OCI-LY3 (cell line): ENCODE data around the gene RGMA.

Experiments
- H2AFZ ChIP-seq: fragments of 200-600, 300-600 bp; shearing (Covaris generic); 2 replicates; pipeline ENCODE4 v1.6.0; 2014; ENCODE audit warnings: antibody characterized with exemption, low read depth, low read length
- H3K27ac ChIP-seq: fragments of 200-600, 300-600 bp; sonication (generic); 2 replicates; pipeline ENCODE4 v1.5.1; 2014; ENCODE audit warnings: mild to moderate bottlenecking, low read length, moderate library complexity, mixed read lengths
- H3K27me3 ChIP-seq: fragments of 200-600, 300-600 bp; sonication (generic); 2 replicates; pipeline ENCODE4 v1.6.1; 2014; ENCODE audit warnings: low read depth, low read length, mixed read lengths
- H3K36me3 ChIP-seq: fragments of 200-600, 300-600 bp; sonication (generic); replicated peaks from 2 replicates; pipeline ENCODE3; 2014; ENCODE audit warnings: low read depth, low read length, mixed read lengths
- H3K4me1 ChIP-seq: fragments of 300-600, 200-600 bp; sonication (generic); 2 replicates; pipeline ENCODE4 v1.6.1; 2014; ENCODE audit warnings: low read length, mixed read lengths
- H3K4me2 ChIP-seq: fragments of 200-600, 300-600 bp; sonication (generic); 2 replicates; pipeline ENCODE4 v1.6.1; 2014; ENCODE audit warnings: low read length, mixed read lengths
- H3K4me3 ChIP-seq: fragments of 300-600, 200-600 bp; sonication (generic); 2 replicates; pipeline ENCODE4 v1.5.1; 2014; ENCODE audit warnings: antibody characterized with exemption, mild to moderate bottlenecking, low read length, moderate library complexity
- H3K79me2 ChIP-seq: fragments of 300-600, 200-600 bp; shearing (Covaris generic); 2 replicates; pipeline ENCODE4 v1.6.1; 2014; ENCODE audit warnings: mild to moderate bottlenecking, low read length, mixed read lengths
- H3K9ac ChIP-seq: fragments of 300-600, 200-600 bp; shearing (Covaris generic); 2 replicates; pipeline ENCODE4 v1.6.0; 2014; ENCODE audit warnings: mild to moderate bottlenecking, low read length, moderate library complexity
- H3K9me3 ChIP-seq: fragments of 200-600, 300-600 bp; shearing (Covaris generic); 2 replicates; pipeline ENCODE4 v1.6.1; 2014; ENCODE audit warnings: low read length, mixed read lengths; ENCODE audit not compliant: insufficient read depth
- H4K20me1 ChIP-seq: fragments of 200-600, 300-600 bp; sonication (generic); 2 replicates; pipeline ENCODE4 v1.6.1; 2016; ENCODE audit warnings: low read length, mixed read lengths; ENCODE audit not compliant: insufficient read depth
- CTCF ChIP-seq: fragments of 200-600, 300-600 bp; sonication (generic); IDR thresholded peaks from 2 replicates; pipeline ENCODE4 v1.5.1; 2014; ENCODE audit warnings: antibody characterized with exemption, low read length, low read depth
- EZH2phosphoT487 ChIP-seq: fragments of 200-600 bp; shearing (Covaris generic); IDR thresholded peaks from 2 replicates; pipeline ENCODE4 v1.6.1; 2018; ENCODE audit warnings: antibody characterized with exemption, mixed run types, low read depth

RGMA gene

GRCh38 chr15:93068581-93069199 is 20.3 kb downstream of the RGMA start:
- H3K36me3 ChIP-seq = no peaks in the 10 kb centered on the region

GRCh38 chr15:93067649-93068085 is 21.3 kb downstream of the RGMA start:
- Histone ChIP-seq H3K4me3 (no peak overlapping the region), H3K4me2 (no peak overlapping the region), H3K27ac (no peak overlapping the region), H3K9me3 (no peaks in the 10 kb centered on the region), H4K20me1 (no peaks in the 10 kb centered on the region), H3K4me1 (no peaks in the 10 kb centered on the region), H3K36me3 (no peaks in the 10 kb centered on the region), H3K27me3 (0 out of 2 replicates have a peak, but pooled peaks cover 12% of the 10 kb centered on the region), H2AFZ (no peak overlapping the region), H3K79me2 (no peaks in the 10 kb centered on the region), H3K9ac (no peak overlapping the region)
- TF ChIP-seq EZH2phosphoT487 = no peak
- no peak for TF ChIP-seq CTCF

More at GRCh38 chr15:93068581-93069199, 20.3 kb downstream of the RGMA start:
- Histone ChIP-seq H3K27ac (no peak overlapping the region), H3K9me3 (no peaks in the 10 kb centered on the region), H4K20me1 (no peaks in the 10 kb centered on the region), H3K4me2 (no peak overlapping the region), H3K4me3 (no peak overlapping the region), H3K27me3 (0 out of 2 replicates have a peak, but pooled peaks cover 8% of the 10 kb centered on the region), H3K9ac (no peak overlapping the region), H3K4me1 (no peaks in the 10 kb centered on the region), H3K79me2 (no peaks in the 10 kb centered on the region), H2AFZ (no peak overlapping the region)
- TF ChIP-seq EZH2phosphoT487 = no peak
- TF ChIP-seq CTCF = no peak

DNA sequence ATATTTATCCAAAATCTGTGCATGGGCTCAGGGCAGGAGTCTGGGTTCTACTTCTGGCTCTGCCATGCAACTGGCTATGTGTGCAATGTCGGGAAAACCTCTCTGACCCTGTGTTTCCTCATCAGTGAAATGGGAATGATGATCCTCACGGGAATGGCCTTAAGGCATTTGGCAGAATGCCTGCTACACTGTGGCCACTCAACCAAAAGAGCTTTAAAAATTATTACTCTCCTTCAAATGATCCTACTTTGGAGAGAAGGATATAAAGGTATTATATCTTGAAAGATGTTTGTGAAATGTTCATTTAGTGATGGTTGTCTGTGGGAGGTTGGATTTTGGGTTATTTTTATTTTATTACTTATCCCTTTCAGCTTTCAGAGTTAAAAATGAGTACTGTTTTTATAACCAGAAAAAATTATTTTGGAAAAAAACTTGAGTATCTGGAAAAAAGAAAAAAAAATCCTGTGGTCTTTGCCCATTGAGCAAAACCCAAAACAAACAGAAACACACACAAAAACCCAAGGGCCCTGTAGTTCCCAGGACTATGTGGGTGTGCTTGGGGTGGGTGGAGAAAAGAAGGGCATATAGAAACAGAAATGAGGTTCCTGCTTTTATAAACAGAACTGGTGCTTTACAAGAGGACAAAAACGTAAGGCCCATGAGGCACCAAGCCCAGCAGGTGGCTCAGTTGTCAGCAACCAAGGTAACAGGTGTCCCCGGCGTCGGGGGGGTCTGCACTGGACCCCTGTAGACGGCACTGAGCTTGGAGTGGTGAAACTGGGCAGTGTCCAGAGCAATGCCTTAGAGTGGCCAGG is 22.0 kb downstream of the RGMA start:
- H3K36me3 ChIP-seq = no peaks in the 10 kb centered on the region
- H2AFZ ChIP-seq = no peak overlapping the region
- TF ChIP-seq CTCF = no peak
- TF ChIP-seq EZH2phosphoT487 = no peak
- H3K4me2 ChIP-seq = no peak overlapping the region
- no peak overlapping the region for H3K27ac ChIP-seq
- H4K20me1 ChIP-seq = no peaks in the 10 kb centered on the region
- no peak overlapping the region for H3K9ac ChIP-seq
- no peaks in the 10 kb centered on the region for H3K4me1 ChIP-seq
- 0 out of 2 replicates have a peak, but pooled peaks cover 12% of the 10 kb centered on the region for H3K27me3 ChIP-seq
- H3K79me2 ChIP-seq = no peaks in the 10 kb centered on the region
- H3K4me3 ChIP-seq = no peak overlapping the region
- no peaks in the 10 kb centered on the region for H3K9me3 ChIP-seq

- Histone ChIP-seq H3K36me3 (no peaks in the 10 kb centered on the region), H3K4me2 (no peak overlapping the region), H4K20me1 (no peaks in the 10 kb centered on the region), H3K4me1 (no peaks in the 10 kb centered on the region), H3K9ac (no peak overlapping the region), H3K4me3 (no peak overlapping the region), H2AFZ (no peak overlapping the region), H3K79me2 (no peaks in the 10 kb centered on the region), H3K27ac (no peak overlapping the region), H3K27me3 (peaks cover 15% of the 10 kb centered on the region; the same call in 1 of the 2 replicates), H3K9me3 (no peaks in the 10 kb centered on the region)
- TF ChIP-seq CTCF (no peak), EZH2phosphoT487 (no peak)
These were observed 22.8 kb downstream of the RGMA start for GRCh38 chr15:93066224-93066681.
